Suppressor macrophage treated with lipopolysaccharide for 4 hours (primary cell): Measurements from ENCODE around the gene HHAT.

ENCODE experiments used
- DNase-seq: peaks from one replicate; pipeline ENCODE4 v3.0.0-alpha.2; 2020

Gene HHAT

DNA sequence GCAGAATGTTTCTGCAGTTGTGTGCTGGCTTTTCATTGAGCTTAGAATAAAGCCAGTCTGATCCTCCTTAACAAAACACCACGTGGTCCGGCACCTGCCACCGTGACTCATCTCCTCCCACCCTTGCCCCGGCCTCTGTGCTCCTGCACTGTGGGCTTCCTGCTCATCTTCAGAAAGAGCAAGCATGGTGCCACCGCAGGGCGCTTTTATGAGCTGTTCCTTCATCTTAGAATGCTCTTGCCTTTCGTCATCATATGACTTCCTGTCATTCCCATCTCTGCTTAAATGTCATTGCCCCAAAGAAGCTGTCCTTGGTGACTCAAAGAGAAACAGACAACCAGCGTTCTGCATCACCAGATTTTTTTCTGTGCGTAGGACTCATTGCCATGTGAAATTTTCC, 117.8 kb downstream of the HHAT start:
- peak; percentile 47 for DNase-seq

GRCh38 chr1:210447456-210448057, 118.9 kb downstream of the HHAT start:
- DNase-seq, result no peak

DNA sequence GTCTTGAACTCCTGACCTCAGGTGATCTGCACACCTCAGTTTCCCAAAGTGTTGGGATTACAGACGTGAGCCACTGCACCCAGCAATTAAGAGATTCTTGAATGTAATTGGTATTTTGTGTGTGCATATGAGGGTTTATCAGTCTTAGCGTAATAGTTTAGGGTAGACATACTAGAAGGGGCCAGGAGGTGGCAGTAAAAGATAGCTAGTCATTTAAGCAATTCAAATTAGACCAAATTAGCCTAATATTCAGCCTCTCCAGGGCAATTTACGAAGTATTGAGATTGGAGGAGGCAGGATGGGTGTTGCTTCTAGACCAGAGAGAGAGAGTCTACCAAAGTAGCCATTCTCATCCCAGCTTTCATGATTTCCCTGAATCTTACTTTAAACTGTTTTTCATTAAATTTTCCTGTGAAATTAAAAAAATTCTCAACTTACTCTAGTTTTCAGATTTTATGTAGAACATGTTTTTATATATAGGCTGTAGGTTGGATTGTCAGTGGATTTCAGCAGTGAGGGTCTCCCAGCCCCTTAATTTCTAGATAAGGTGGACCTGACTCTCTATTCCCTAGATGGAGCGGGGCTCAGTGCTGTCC, 119.7 kb downstream of the HHAT start:
- DNase-seq, result peak; percentile 47

DNA sequence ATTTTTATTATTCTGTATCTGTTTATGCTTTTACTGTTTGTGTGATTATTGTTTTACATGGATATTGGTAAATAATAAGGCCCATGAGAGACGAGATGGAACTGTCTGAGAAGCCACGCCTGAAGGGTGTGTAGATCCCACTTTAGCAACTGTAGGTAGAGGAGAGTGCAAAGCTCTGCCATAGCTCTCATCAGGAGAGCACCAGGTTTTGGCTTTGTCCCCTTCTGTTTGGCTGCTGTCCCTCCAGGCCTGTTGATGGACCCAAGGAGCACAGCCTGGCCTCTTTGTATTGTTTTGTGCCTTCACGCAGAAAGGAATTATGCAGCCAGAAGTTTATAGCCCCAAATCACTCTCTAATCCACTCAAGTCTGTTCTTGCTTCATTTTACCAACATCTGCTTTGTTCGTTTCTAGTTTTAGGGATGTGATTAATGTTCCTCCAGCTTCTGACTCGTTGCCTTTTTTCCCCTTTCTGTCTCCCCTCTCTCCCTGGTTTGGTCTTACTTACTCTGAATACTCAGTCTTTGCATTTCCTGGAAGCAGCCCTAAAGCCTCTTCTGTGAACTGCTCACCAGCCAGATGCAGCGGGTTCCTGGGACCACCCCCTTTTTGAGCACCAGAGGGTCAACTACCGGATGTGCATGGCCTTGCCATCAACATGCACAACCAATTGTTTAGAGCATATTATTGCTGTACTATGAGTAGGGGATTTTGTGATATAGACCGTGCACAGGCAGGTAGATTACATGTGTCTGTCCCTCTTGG, 127.3 kb downstream of the HHAT start:
- DNase-seq, result no peak

GRCh38 chr1:210456731-210457255, 128.1 kb downstream of the HHAT start:
- peak; percentile 57 for DNase-seq

DNA sequence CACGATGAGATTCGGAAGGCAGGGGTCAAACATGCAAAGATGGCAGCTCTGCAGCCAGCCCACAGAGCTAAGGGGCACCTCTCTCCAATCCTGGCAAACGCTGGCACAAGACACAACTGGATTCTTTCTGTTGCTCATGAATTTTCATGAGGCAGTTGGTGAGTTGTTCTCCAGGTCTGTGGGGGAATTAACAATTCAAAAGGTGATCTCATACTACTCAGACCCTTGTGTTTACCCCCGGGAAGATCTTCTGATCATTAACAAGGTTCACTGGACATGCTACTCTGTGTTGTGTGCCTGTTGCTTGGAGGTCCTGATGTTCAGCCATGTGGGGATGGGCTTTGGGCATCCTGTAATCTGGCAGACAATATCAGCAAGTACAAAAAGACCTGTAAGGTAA, 128.9 kb downstream of the HHAT start:
- no peak for DNase-seq

DNA sequence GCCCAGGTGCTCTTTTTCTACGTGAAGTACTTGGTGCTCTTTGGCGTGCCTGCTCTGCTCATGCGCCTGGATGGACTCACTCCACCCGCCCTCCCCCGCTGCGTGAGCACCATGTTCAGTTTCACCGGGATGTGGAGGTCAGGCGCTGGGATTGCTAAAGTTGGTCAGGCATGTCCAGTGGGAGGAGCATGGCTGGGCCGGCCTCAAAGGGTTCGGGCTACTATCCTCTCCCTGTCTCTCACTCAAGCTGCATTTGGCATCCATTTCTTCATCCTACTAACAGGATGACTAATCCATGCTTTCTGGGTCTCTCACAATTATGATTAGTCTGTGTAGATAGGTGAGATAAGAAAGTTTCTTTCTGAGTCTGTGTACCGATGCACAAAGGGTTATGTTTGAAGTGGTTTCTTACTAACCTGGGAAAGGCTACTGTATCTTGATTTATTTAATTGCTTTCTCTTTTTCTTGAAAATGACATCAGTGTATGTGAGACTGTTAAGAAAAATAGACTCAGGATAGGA, 135.9 kb downstream of the HHAT start:
- no peak for DNase-seq

GRCh38 chr1:210465150-210465549, 136.4 kb downstream of the HHAT start:
- DNase-seq, result no peak

DNA sequence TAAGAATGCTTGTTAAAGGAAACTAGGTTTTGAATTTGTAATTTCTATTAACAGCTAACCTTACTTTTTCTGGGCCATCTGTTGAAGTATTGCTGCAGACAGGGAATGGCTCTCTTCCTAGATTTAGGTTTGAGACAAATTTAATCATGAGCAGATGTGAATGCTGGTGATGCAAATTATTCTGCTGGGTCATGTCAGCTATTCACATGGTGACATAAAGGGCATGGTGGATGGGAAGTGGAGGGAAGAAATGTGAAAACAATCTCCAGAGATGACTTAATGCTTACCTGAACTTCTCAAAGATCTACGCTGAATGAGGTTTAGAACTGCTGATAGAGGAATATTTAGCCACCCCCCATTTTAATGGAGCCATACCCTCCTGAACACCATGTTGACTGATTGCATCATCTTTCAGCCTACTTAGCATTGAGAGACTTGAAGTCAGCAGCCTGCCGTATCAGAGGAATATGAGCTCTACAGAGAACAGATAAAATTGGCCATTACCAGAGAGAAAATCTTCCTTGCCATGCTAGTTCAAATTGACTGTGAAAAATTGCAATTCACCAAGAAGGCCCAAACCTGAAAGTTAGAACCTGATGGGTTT, 138.8 kb downstream of the HHAT start:
- no peak for DNase-seq

- DNase-seq, result no peak
Observed at GRCh38 chr1:210469441-210469840, 140.7 kb downstream of the HHAT start.

DNA sequence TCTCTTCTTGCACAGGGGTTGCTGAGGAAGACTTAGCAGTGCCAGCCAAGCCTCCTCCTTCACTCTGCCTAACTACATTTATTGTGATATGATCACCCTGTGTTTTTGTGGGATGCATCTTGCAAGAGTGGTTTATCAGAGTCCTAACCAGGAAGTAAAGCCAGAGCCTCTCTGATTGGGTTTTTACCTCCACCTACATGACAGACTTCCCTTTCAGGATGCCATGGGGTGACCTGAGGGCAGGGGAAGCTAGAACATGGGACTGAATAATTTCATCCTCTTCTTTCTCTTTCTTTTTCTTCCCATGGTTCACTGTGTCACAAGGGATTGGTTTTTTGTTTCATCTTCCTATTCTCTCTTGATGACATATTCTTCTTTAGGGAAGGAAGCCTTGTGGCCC, 146.6 kb downstream of the HHAT start:
- peak; percentile 44 for DNase-seq

DNA sequence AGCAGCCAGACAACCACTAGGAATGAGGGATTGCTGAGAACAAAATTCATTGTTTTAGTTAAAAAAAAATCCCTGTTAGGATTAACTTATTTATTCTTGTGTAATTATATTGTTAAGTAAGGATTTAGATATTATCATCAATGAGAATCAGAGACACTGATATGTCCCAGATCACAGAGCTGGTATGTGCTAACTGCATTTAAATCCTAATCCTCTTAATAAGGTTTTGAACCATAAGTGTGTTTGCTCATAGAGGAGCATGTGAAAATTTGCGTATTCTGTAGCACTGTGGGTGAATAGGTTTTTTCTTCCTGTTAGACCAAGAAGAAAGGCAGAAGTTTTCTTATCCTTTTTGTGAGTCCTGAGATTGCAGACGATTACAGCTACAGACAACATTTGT, 147.1 kb downstream of the HHAT start:
- no peak for DNase-seq

DNA sequence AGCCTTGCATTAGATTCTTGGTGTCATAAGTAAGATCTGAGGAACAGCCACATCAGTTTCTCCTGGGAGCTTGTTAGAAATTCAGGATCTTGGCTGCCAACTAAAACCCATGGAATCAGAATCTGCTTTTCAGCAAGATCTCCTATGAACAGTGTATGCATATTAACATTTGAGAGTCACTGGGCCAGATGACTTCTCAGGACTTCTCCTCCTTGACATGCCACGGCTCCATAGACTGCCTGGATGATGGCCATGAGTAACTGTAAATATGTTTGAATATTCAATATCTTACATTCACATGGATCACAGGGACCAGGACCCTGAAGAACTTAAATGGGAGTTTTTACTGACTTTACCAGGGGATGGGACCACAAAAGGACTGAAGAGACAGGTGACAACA, 148.0 kb downstream of the HHAT start:
- no peak for DNase-seq

GRCh38 chr1:210477328-210477924, 148.7 kb downstream of the HHAT start:
- DNase-seq, result no peak

DNA sequence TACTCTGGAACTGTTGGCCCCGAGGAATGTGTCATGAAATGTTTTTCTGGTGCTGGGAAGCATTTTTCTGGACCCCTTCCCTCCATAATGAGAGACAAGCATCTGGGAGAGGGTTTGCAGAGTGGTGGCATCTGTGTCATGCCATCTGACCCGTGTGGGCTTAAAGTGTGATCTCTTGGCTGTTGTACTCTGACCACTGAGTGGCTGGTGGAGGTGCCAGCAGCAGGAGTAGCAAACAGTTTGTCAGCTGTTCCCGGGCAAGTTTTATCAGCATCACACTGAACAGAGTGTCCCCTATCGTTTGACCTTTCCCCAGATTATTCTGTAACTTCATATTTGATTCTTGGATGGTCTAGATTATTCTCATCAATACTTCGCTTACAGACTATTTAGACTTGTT, 150.1 kb downstream of the HHAT start:
- DNase-seq, result no peak

GRCh38 chr1:210482491-210482890, 153.8 kb downstream of the HHAT start:
- no peak for DNase-seq

DNA sequence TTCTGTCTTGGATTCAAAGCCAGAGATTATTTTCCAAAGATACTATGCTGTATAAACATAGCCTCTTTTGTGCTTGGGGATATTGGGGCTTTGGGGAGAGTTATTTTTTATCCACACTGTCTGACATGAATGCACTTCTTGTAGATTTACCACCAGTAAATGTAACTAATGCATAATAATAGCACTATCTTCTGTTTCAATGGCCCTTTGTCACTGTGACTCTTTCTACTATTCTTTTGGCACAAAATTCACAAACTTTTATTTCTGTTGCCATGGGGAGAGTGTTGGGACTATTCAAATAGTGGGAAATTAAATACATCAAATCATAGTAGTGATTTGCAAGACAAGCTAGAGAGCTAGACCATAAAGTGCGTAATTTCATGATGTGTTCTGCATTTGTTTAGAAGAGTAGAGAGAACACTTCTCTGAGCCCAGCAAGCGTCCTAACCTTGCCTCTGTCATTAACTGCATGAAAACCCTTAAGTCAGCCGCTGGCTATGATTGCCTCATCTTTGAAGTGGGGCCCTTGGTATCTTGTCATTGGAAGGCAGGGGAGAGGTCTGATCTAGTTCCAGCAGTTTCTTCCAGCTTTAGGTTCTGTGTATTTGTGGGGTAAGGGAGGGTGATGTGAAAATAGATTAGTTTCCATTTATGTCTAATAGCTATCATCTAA, 154.4 kb downstream of the HHAT start:
- DNase-seq, result no peak

DNA sequence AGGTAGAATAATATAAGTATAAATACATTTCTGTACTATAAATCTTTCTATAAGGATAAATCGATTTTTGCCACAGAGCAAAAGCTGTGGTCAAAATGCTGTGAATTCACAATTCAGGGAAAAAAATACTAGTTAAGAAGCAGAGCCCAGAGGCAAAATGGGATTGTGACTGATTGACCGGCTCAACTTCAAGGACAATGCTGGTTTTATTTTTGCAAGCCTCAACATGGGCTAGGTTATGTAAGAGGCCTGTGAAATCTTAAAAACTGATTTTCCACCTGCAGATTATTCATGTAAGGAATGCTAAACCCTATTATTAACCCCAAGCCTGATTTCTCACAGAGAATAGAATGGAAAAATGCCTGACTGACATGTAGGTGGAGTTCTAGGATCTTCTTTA, 155.1 kb downstream of the HHAT start:
- no peak for DNase-seq

- DNase-seq, result no peak
Observed at GRCh38 chr1:210487021-210487420, 158.3 kb downstream of the HHAT start.

DNA sequence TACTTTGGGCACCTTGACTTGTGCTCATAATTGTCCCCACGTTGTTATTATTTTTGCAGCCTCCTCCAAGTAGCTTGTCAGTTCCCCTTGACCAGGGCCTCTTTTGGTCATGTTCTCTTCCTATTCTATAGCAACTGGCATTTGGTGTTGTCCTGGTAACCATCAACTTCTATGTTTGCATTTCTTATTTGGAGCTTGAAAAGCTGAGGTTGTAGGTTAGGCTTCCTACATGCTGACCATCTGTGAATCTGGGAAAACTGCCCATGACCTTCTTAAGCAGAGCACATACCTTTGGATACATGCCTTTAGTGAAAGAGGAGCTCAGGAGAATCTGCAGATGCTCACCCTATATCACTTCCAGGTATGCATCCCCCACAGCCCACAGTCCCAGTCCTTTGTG, 160.8 kb downstream of the HHAT start:
- DNase-seq, result no peak

GRCh38 chr1:210490781-210491180, 162.1 kb downstream of the HHAT start:
- DNase-seq, result no peak

GRCh38 chr1:210496063-210496462, 167.4 kb downstream of the HHAT start:
- DNase-seq, result no peak

GRCh38 chr1:210499956-210500355, 171.3 kb downstream of the HHAT start:
- no peak for DNase-seq
